ENCODE measurements around the gene SETDB1. TPM values are rescaled to one million over a fixed set of nuclear protein-coding genes. Genes with fewer than 3 reads are reported as not detected.

SETDB1 gene
- total RNA-seq, 2 experiments from 2014 or later, result 39.4 to 40.4 TPM

DNA sequence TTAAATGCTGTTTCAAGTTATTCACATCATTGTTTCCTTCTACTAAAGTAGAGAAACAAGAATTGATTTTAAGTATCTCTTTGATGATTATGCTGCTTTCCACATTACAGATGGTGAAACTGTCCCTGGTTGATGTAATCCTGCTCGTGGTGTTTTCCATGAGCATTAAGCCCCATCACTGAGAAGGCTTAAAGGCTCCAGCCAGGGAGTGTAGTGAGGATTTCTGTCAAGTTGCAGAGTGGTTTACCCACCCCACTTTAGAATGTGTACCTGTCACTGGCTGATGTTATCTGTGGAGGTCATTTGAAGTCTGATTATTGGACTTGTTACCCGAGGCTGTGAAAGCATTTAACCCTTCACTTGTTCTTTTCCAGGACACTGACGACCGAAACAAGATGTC, 35.6 kb downstream of the SETDB1 start:
- no peaks in the 10 kb centered on the region for H3K9me3 ChIP-seq (ENCODE audit: control insufficient read depth in 1 of 2, insufficient read depth in 1 of 2, low read length in 2 of 2)
- H3K4me1 Mint-ChIP-seq (ENCODE audit: low read depth), result no peaks in the 10 kb centered on the region
- no peak for TF ChIP-seq CTCF (IDR thresholded peaks at IDR 0.05)
- no peaks in the 10 kb centered on the region for H3K27me3 Mint-ChIP-seq
- no peak overlapping the region for H3K27ac ChIP-seq (ENCODE audit: low read depth in 1 of 2, low read length in 2 of 2)
- H3K9me3 Mint-ChIP-seq, result no peaks in the 10 kb centered on the region
- H3K4me3 Mint-ChIP-seq, result no peak overlapping the region
- POLR2A ChIA-PET, result no interaction called here
- H3K27me3 ChIP-seq (ENCODE audit: control insufficient read depth in 1 of 2, insufficient read depth in 2 of 2, low read length in 2 of 2), result no peaks in the 10 kb centered on the region
- no peaks in the 10 kb centered on the region for H3K4me1 ChIP-seq (ENCODE audit: insufficient read depth, low read length)
- H3K27ac Mint-ChIP-seq, result no peak overlapping the region
- intact Hi-C loops (cut with DNase I, micrococcal nuclease), result no loop called here
- DNase-seq (no peak), ATAC-seq (ENCODE audit: poor library complexity) (no peak)
- H3K4me3 ChIP-seq (ENCODE audit: low read length), result no peak overlapping the region
- CTCF ChIA-PET, result interaction anchor here (0.6 kb wide), 1 partner anchor 21 kb away, joined by 3 read pairs; no protein-coding TSS in a partner anchor
- peaks cover 74% of the 10 kb centered on the region for H3K36me3 ChIP-seq (ENCODE audit: insufficient read depth, low read length)
- H3K36me3 Mint-ChIP-seq (ENCODE audit: low read depth), result peaks cover 93% of the 10 kb centered on the region

GRCh38 chr1:150963321-150964163, 37.4 kb downstream of the SETDB1 start:
- POLR2A ChIA-PET, result interaction anchor here (1.1 to 1.4 kb wide), 3 partner anchors 10 to 38 kb away, joined by 3 to 5 read pairs (median 3); no protein-coding TSS in a partner anchor
- H3K4me1 ChIP-seq (ENCODE audit: insufficient read depth, low read length), result no peaks in the 10 kb centered on the region
- Mint-ChIP-seq H3K27me3 (no peaks in the 10 kb centered on the region), H3K36me3 (ENCODE audit: low read depth) (peaks cover 100% of the 10 kb centered on the region), H3K9me3 (no peaks in the 10 kb centered on the region), H3K4me1 (ENCODE audit: low read depth) (no peaks in the 10 kb centered on the region), H3K4me3 (no peak overlapping the region), H3K27ac (peak overlapping the region; percentile 58)
- H3K27me3 ChIP-seq (ENCODE audit: control insufficient read depth in 1 of 2, insufficient read depth in 2 of 2, low read length in 2 of 2), result no peaks in the 10 kb centered on the region
- no peaks in the 10 kb centered on the region for H3K9me3 ChIP-seq (ENCODE audit: control insufficient read depth in 1 of 2, insufficient read depth in 1 of 2, low read length in 2 of 2)
- no peak overlapping the region for H3K4me3 ChIP-seq (ENCODE audit: low read length)
- intact Hi-C loops (cut with DNase I, micrococcal nuclease), result no loop called here
- H3K27ac ChIP-seq (ENCODE audit: low read depth in 1 of 2, low read length in 2 of 2), result no peak overlapping the region
- CTCF ChIA-PET, result interaction anchor here (0.6 kb wide), 1 partner anchor 484 kb away, joined by 3 read pairs; no protein-coding TSS in a partner anchor
- DNase-seq, result no peak
- no peak for TF ChIP-seq CTCF (IDR thresholded peaks at IDR 0.05)
- ATAC-seq (ENCODE audit: poor library complexity), result no peak
- H3K36me3 ChIP-seq (ENCODE audit: insufficient read depth, low read length), result peaks cover 85% of the 10 kb centered on the region

GRCh38 chr1:150964164-150964489, 38.0 kb downstream of the SETDB1 start:
- DNase-seq (no peak), ATAC-seq (ENCODE audit: poor library complexity) (no peak)
- H3K9me3 ChIP-seq (ENCODE audit: control insufficient read depth in 1 of 2, insufficient read depth in 1 of 2, low read length in 2 of 2), result no peaks in the 10 kb centered on the region
- intact Hi-C loops (cut with DNase I, micrococcal nuclease), result no loop called here
- ChIA-PET CTCF (no interaction called here), POLR2A (no interaction called here)
- H3K4me3 ChIP-seq (ENCODE audit: low read length), result no peak overlapping the region
- H3K27me3 ChIP-seq (ENCODE audit: control insufficient read depth in 1 of 2, insufficient read depth in 2 of 2, low read length in 2 of 2), result no peaks in the 10 kb centered on the region
- peaks cover 100% of the 10 kb centered on the region for H3K36me3 Mint-ChIP-seq (ENCODE audit: low read depth)
- H3K27me3 Mint-ChIP-seq, result no peaks in the 10 kb centered on the region
- H3K27ac Mint-ChIP-seq, result peak overlapping the region; percentile 36
- H3K4me3 Mint-ChIP-seq, result no peak overlapping the region
- H3K36me3 ChIP-seq (ENCODE audit: insufficient read depth, low read length), result peaks cover 86% of the 10 kb centered on the region
- no peaks in the 10 kb centered on the region for H3K4me1 Mint-ChIP-seq (ENCODE audit: low read depth)
- H3K4me1 ChIP-seq (ENCODE audit: insufficient read depth, low read length), result no peaks in the 10 kb centered on the region
- no peak overlapping the region for H3K27ac ChIP-seq (ENCODE audit: low read depth in 1 of 2, low read length in 2 of 2)
- no peaks in the 10 kb centered on the region for H3K9me3 Mint-ChIP-seq
- TF ChIP-seq CTCF (IDR thresholded peaks at IDR 0.05), result no peak
